H1 (cell line): ENCODE results near the gene YBX2. TPM values are rescaled to one million over a fixed set of nuclear protein-coding genes. Genes with fewer than 3 reads are reported as not detected.
A peak's percentile ranks its signal among the peaks of the same experiment; 100 is the strongest.

Source experiments
- ASH2L ChIP-seq: fragments of 200-600, 300-600 bp; sonication (generic); IDR thresholded peaks from one replicate; pipeline ENCODE4 v1.7.1; 2017; ENCODE audit warnings: low read length
- CBX5 ChIP-seq: fragments of 300-800, 300-1000 bp; sonication (generic); IDR thresholded peaks from 2 replicates; pipeline ENCODE4 v1.7.1; 2016; ENCODE audit warnings: antibody characterized with exemption, low read length, low read depth
- CEBPB ChIP-seq: IDR thresholded peaks from 2 replicates; pipeline ENCODE4 v1.6.1; 2012; ENCODE audit warnings: low read depth, low read length
- CTCF ChIP-seq, 3 experiments: IDR thresholded peaks; 1 replicate in 2 of 3; 2 replicates in 1 of 3; pipeline versions ENCODE4 v1.5.1 to v1.6.1; 2011; ENCODE audit warnings: low read length in 3 of 3, mild to moderate bottlenecking in 3 of 3, inconsistent platforms in 2 of 3, low read depth in 1 of 3, moderate library complexity in 1 of 3; ENCODE audit not compliant: insufficient read depth in 1 of 3; ENCODE audit errors: control extremely low read depth in 1 of 3
- E2F6 ChIP-seq: IDR thresholded peaks from 2 replicates; pipeline ENCODE4 v1.6.1; 2012; ENCODE audit warnings: inconsistent platforms
- EZH2 ChIP-seq: fragments of 200-600 bp; sonication (generic); IDR thresholded peaks from 2 replicates; pipeline ENCODE4 v1.7.1; 2012; ENCODE audit warnings: low read depth, mild to moderate bottlenecking, moderate library complexity, low read length, inconsistent platforms; ENCODE audit not compliant: severe bottlenecking
- GTF2F1 ChIP-seq: IDR thresholded peaks from 2 replicates; pipeline ENCODE4 v1.6.1; 2012; ENCODE audit warnings: low read depth, low read length, improper control_type of control experiment, borderline replicate concordance
- HDAC2 ChIP-seq, 2 experiments: fragments of 300-600 bp in 1 of 2; sonication (generic) in 1 of 2; IDR thresholded peaks; 2 replicates each; pipeline ENCODE4 v1.6.1; 2011 to 2012; ENCODE audit warnings: low read depth in 2 of 2, low read length in 2 of 2, mild to moderate bottlenecking in 2 of 2, moderate library complexity in 2 of 2, borderline replicate concordance in 1 of 2, inconsistent platforms in 1 of 2
- HDAC6 ChIP-seq: IDR thresholded peaks from one replicate; pipeline ENCODE4 v1.7.1; 2012; ENCODE audit warnings: low read depth, mild to moderate bottlenecking, inconsistent platforms, low read length, moderate library complexity
- KDM5A ChIP-seq: fragments of 200-600 bp; IDR thresholded peaks from 2 replicates; pipeline ENCODE4 v1.7.1; 2012; ENCODE audit warnings: mild to moderate bottlenecking, low read length, inconsistent platforms, mixed read lengths
- RFX5 ChIP-seq: IDR thresholded peaks from 2 replicates; pipeline ENCODE4 v1.6.1; 2011; ENCODE audit warnings: low read depth, low read length, improper control_type of control experiment, borderline replicate concordance
- RNF2 ChIP-seq: fragments of 200-900, 300-1000 bp; sonication (generic); IDR thresholded peaks from 2 replicates; pipeline ENCODE4 v1.7.1; 2016; ENCODE audit warnings: borderline replicate concordance, low read depth, mild to moderate bottlenecking, antibody characterized with exemption, low read length; ENCODE audit not compliant: poor library complexity, severe bottlenecking; ENCODE audit errors: missing control alignments
- SIN3A ChIP-seq, 2 experiments: IDR thresholded peaks in 1 of 2; conservative IDR thresholded peaks in 1 of 2; 2 replicates each; pipeline ENCODE4 v1.6.1; 2011 to 2012; ENCODE audit warnings: low read length in 2 of 2, improper control_type of control experiment in 1 of 2, low read depth in 1 of 2, mild to moderate bottlenecking in 1 of 2
- SIRT6 ChIP-seq: IDR thresholded peaks from one replicate; pipeline ENCODE4 v1.7.1; 2012; ENCODE audit warnings: low read length, inconsistent platforms
- SP4 ChIP-seq: IDR thresholded peaks from 2 replicates; pipeline ENCODE4 v1.6.1; 2012; ENCODE audit warnings: low read length, inconsistent platforms
- ZNF274 ChIP-seq: IDR thresholded peaks from 2 replicates; pipeline ENCODE4 v1.7.0; 2012; ENCODE audit warnings: low read length, borderline replicate concordance; ENCODE audit errors: extremely low read depth
- polyA plus RNA-seq, 7 experiments: library from polyadenylated mRNA; depleted of rRNA in 3 of 7; stranded (reverse) in 5 of 7; unstranded in 2 of 7; fragments of >200 nt in 5 of 7; fragments of 200-250 nt in 2 of 7; gene quantifications; 1 replicate in 5 of 7; 2 replicates in 1 of 7; 4 replicates in 1 of 7; pipeline versions ENCODE4 v1.2.1 to v1.2.3, GENCODE V29; 2011 to 2013; ENCODE audit warnings: missing spikeins in 2 of 7, mixed read lengths in 2 of 7
- total RNA-seq: library from RNA; stranded (reverse); fragmentation: NEBNext Ultra II Directional; extraction: Animal tissue kit (Norgen Biotek cat#: 25700); gene quantifications from 2 replicates; pipeline ENCODE4 v1.2.1, GENCODE V29; 2021

Gene YBX2
- total and polyA plus RNA-seq, 2 of the 8 experiments (the other 6 are each of a cell fraction or from before 2014, with no cell fraction given): 19.2 to 30.5 TPM

- no peak for TF ChIP-seq CTCF (IDR thresholded peaks at IDR 0.05; ENCODE audit: control extremely low read depth in 1 of 3, insufficient read depth in 1 of 3, low read depth in 1 of 3, low read length in 3 of 3)
- TF ChIP-seq SIRT6: no peak
- no peak for TF ChIP-seq HDAC6
- TF ChIP-seq HDAC2 (IDR thresholded peaks at IDR 0.05; ENCODE audit: borderline replicate concordance in 1 of 2, low read depth in 2 of 2, low read length in 2 of 2): peak in 1 of 2 experiments; percentile 38; a peak in 1 of 4 replicates
- no peak for TF ChIP-seq RNF2
- TF ChIP-seq GTF2F1: no peak
- no peak for TF ChIP-seq EZH2
- TF ChIP-seq CEBPB: no peak
- peak; percentile 44 to 60; a peak in 2 of 4 replicates for TF ChIP-seq SIN3A (conservative IDR thresholded peaks at IDR 0.05 in 1 of 2, IDR thresholded peaks at IDR 0.05 in 1 of 2; ENCODE audit: low read depth in 1 of 2, low read length in 2 of 2)
- peak; percentile 95 for TF ChIP-seq SP4
- TF ChIP-seq E2F6: peak; percentile 89
- TF ChIP-seq KDM5A: no peak
- TF ChIP-seq CBX5: no peak
- no peak for TF ChIP-seq ASH2L
- no peak for TF ChIP-seq ZNF274
- no peak for TF ChIP-seq RFX5
These were observed 13.1 kb downstream of the YBX2 start, which contains the start of gene SLC2A4 (continued) for GRCh38 chr17:7281074-7281952.
